HepG2 (cell line): ENCODE results near the gene TAGLN. TPM values are rescaled to one million over a fixed set of nuclear protein-coding genes. Genes with fewer than 3 reads are reported as not detected.

Experiments
- ATAC-seq: fragments of 200-7000 bp; cut with Tn5 transposase; 3 replicates; pipeline ENCODE4 v1.9.1; 2020; ENCODE audit warnings: mild to moderate bottlenecking, moderate library complexity
- BruUV-seq: library from RNA; stranded (reverse); fragments of 400-500 nt; replicated peaks from 2 replicates; lab custom pipeline; 2021; lab: Mats Ljungman, UMichigan
- CTCF ChIA-PET: fragments of 300-600 bp; formaldehyde crosslinking; extraction: SDS; loops from one replicate; lab custom pipeline; 2021; ENCODE audit warnings: low total read pairs, inconsistent platforms, low intra/inter-chr PET ratio; lab: Yijun Ruan, JAX
- POLR2A ChIA-PET: fragments of 350-600 bp; sonication (Branson Sonifier 250); formaldehyde crosslinking; loops from one replicate; lab custom pipeline; 2020; ENCODE audit warnings: antibody characterized with exemption, inconsistent platforms; lab: Yijun Ruan, JAX
- DNase-seq: peaks from one replicate; pipeline ENCODE4 v3.0.0-alpha.2; 2015; ENCODE audit warnings: low spot score
- FAIRE-seq: peaks from 3 replicates; lab custom pipeline; 2011; peaks lifted over from hg19 to GRCh38; lab: Jason Lieb, UNC
- H2AFZ ChIP-seq: one replicate; pipeline ENCODE4 v1.6.1; 2011; ENCODE audit warnings: low read length, inconsistent platforms
- H3K27ac ChIP-seq: fragments of 300-600 bp; 3 replicates; pipeline ENCODE4 v1.8.0; 2011; ENCODE audit warnings: mixed run types, mild to moderate bottlenecking, mixed read lengths, low read length, inconsistent platforms; ENCODE audit not compliant: insufficient read depth; ENCODE audit errors: extremely low read length
- H3K27me3 ChIP-seq, 2 experiments: fragments of 200-600 bp in 1 of 2; 2 replicates in 1 of 2; 3 replicates in 1 of 2; pipeline versions ENCODE4 v1.6.0 to v1.8.0; 2011; ENCODE audit warnings: low read length in 2 of 2, mild to moderate bottlenecking in 2 of 2, moderate library complexity in 2 of 2, inconsistent platforms in 1 of 2; ENCODE audit not compliant: insufficient read depth in 2 of 2, control insufficient read depth in 1 of 2
- H3K36me3 ChIP-seq, 2 experiments: fragments of 200-600 bp in 1 of 2; replicated peaks in 1 of 2; 2 replicates in 1 of 2; 3 replicates in 1 of 2; pipeline versions ENCODE4 v1.5.1 to v1.8.0; 2011; ENCODE audit warnings: low read length in 2 of 2, inconsistent platforms in 1 of 2; ENCODE audit not compliant: insufficient read depth in 2 of 2, control insufficient read depth in 1 of 2
- H3K4me1 ChIP-seq: 2 replicates; pipeline ENCODE4 v1.5.1; 2012; ENCODE audit warnings: low read length, inconsistent platforms; ENCODE audit not compliant: insufficient read depth
- H3K4me2 ChIP-seq: 2 replicates; pipeline ENCODE4 v1.6.0; 2011; ENCODE audit warnings: low read depth, low read length, inconsistent platforms
- H3K4me3 ChIP-seq, 3 experiments: fragments of 200-600 bp in 1 of 3; sonication (generic), shearing (Covaris generic) in 1 of 3; replicated peaks in 1 of 3; 2 replicates each; pipeline ENCODE4 v1.5.1; 2011 to 2016; ENCODE audit warnings: low read length in 3 of 3, inconsistent platforms in 2 of 3, low read depth in 2 of 3, mild to moderate bottlenecking in 2 of 3, control low read depth in 1 of 3, mixed read lengths in 1 of 3; ENCODE audit not compliant: insufficient read depth in 1 of 3
- H3K79me2 ChIP-seq: one replicate; pipeline ENCODE4 v1.6.1; 2011; ENCODE audit warnings: low read length, inconsistent platforms; ENCODE audit not compliant: insufficient read depth
- H3K9ac ChIP-seq: 2 replicates; pipeline ENCODE4 v1.6.0; 2011; ENCODE audit warnings: mild to moderate bottlenecking, low read depth, low read length, inconsistent platforms; ENCODE audit not compliant: insufficient read depth
- H3K9me3 ChIP-seq: 2 replicates; pipeline ENCODE4 v1.5.1; 2012; ENCODE audit warnings: mild to moderate bottlenecking, low read length
- H4K20me1 ChIP-seq: 2 replicates; pipeline ENCODE4 v1.6.0; 2011; ENCODE audit warnings: inconsistent platforms, mild to moderate bottlenecking, low read length, moderate library complexity; ENCODE audit not compliant: insufficient read depth
- BRF2 ChIP-seq: sonication (generic); formaldehyde crosslinking; IDR thresholded peaks from 2 replicates; pipeline ENCODE4 v1.8.1; 2022; ENCODE audit warnings: mild to moderate bottlenecking, missing genetic modification reagents
- NR2F1 ChIP-seq, 2 experiments: fragments of 450-650 bp in 1 of 2; formaldehyde crosslinking in 1 of 2; IDR thresholded peaks; 2 replicates each; pipeline versions ENCODE4 v1.5.0 to v1.6.1; 2016 to 2020; ENCODE audit warnings: mild to moderate bottlenecking in 1 of 2, missing compliant biosample characterization in 1 of 2, missing genetic modification reagents in 1 of 2, moderate library complexity in 1 of 2
- RFX5 ChIP-seq: IDR thresholded peaks from 2 replicates; pipeline ENCODE4 v1.6.1; 2011; ENCODE audit warnings: low read depth, low read length, improper control_type of control experiment
- TOPORS ChIP-seq: sonication (generic); formaldehyde crosslinking; IDR thresholded peaks from 2 replicates; pipeline ENCODE4 v1.8.0; 2023; ENCODE audit warnings: mild to moderate bottlenecking, missing genetic modification reagents
- ZBTB2 ChIP-seq: sonication (generic); formaldehyde crosslinking; IDR thresholded peaks from 2 replicates; pipeline ENCODE4 v1.8.0; 2022; ENCODE audit warnings: low read depth, missing genetic modification reagents
- WGBS: methylation state at CpG from one replicate; pipeline ENCODE4 v1.1.6; 2017; ENCODE audit warnings: low lambda C conversion rate; 5-methylcytosine and 5-hydroxymethylcytosine counted together
- in situ Hi-C: cut with HindIII; loops from 2 replicates; pipeline ENCODE4 v1.10.0; 2017; ENCODE audit warnings: low pct_unique_long_range_greater_than_20kb; ENCODE audit not compliant: extremely low pct_ligation_motif_present
- intact Hi-C: fragments of 100-400 bp; cut with micrococcal nuclease; formaldehyde crosslinking; loops from one replicate; pipeline ENCODE4 v1.10.0; 2022; ENCODE audit not compliant: unreplicated experiment
- polyA plus RNA-seq, 8 experiments: library from polyadenylated mRNA; depleted of rRNA in 3 of 8; stranded (reverse) in 7 of 8; unstranded in 1 of 8; fragments of >200 nt; fragmentation: Illumina TruSeq in 4 of 8; extraction: Trizol in 4 of 8; gene quantifications; 2 replicates each; pipeline versions ENCODE4 v1.2.1 to v1.2.3, GENCODE V29; 2011 to 2016; ENCODE audit warnings: low read depth in 4 of 8, missing spikeins in 1 of 8, mixed read lengths in 1 of 8; ENCODE audit not compliant: insufficient read depth in 1 of 8
- total RNA-seq, 5 experiments: library from RNA; depleted of rRNA; stranded (reverse); fragments of >200 nt; fragmentation: Illumina TruSeq; extraction: Trizol; gene quantifications; 2 replicates each; pipeline ENCODE4 v1.2.3, GENCODE V29; 2016; ENCODE audit warnings: low read depth in 1 of 5
- TF ChIP-seq, protein P1 (sequence below): fragments of 450-650 bp; IDR thresholded peaks from 2 replicates; pipeline ENCODE4 v1.6.1; 2017

Gene TAGLN
- total and polyA plus RNA-seq, 2 of the 13 experiments (the other 11 are each of a cell fraction or from before 2014, with no cell fraction given), result 12.6 to 75.4 TPM

- no peak for ATAC-seq
- 95% methylated on average over 15 of the region's 15 CpGs for WGBS
- TF ChIP-seq ZBTB2 (CRISPR knock-in tag), result no peak
- no peak for TF ChIP-seq NR2F1 (CRISPR knock-in tag; IDR thresholded peaks at IDR 0.05)
- no peak for TF ChIP-seq RFX5
- no peak for TF ChIP-seq BRF2 (CRISPR knock-in tag)
- no peak for TF ChIP-seq TOPORS
- TF ChIP-seq, protein P1, sequence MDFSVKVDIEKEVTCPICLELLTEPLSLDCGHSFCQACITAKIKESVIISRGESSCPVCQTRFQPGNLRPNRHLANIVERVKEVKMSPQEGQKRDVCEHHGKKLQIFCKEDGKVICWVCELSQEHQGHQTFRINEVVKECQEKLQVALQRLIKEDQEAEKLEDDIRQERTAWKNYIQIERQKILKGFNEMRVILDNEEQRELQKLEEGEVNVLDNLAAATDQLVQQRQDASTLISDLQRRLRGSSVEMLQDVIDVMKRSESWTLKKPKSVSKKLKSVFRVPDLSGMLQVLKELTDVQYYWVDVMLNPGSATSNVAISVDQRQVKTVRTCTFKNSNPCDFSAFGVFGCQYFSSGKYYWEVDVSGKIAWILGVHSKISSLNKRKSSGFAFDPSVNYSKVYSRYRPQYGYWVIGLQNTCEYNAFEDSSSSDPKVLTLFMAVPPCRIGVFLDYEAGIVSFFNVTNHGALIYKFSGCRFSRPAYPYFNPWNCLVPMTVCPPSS, result no peak
- TF ChIP-seq, all 625 proteins: peak for 0
Measured at GRCh38 chr11:117218133-117218915, 19.2 kb downstream of the TAGLN start.

More at GRCh38 chr11:117218133-117218915, 19.2 kb downstream of the TAGLN start:
- ChIA-PET POLR2A (no interaction called here), CTCF (no interaction called here)
- FAIRE-seq, result no peak
- Histone ChIP-seq H3K4me3 (no peak overlapping the region), H3K4me1 (peaks cover 9% of the 10 kb centered on the region; the same call in 1 of the 2 replicates), H3K9ac (no peak overlapping the region), H3K4me2 (no peak overlapping the region), H3K27ac (no peak overlapping the region), H3K27me3 (no peaks in the 10 kb centered on the region), H3K36me3 (peaks cover 0 to 20% of the 10 kb centered on the region in 2 experiments; a peak in 2 of 5 replicates), H4K20me1 (no peaks in the 10 kb centered on the region), H3K9me3 (no peaks in the 10 kb centered on the region), H2AFZ (no peak overlapping the region), H3K79me2 (no peaks in the 10 kb centered on the region)
- intact Hi-C loops (no loop called here), in situ Hi-C loops (no loop called here)
- BruUV-seq, result no TSS peak
- DNase-seq, result no peak
